Measurements from ENCODE around the gene MBTPS1.

GRCh38 chr16:84155771-84156170, 39.0 kb upstream of the MBTPS1 start:
- TF ChIP-seq ATF1 (CRISPR knock-in tag; IDR thresholded peaks at IDR 0.05) (no peak), CTCF (IDR thresholded peaks at IDR 0.05) (no peak), USF2 (CRISPR knock-in tag; IDR thresholded peaks at IDR 0.05) (no peak), ZNF396 (CRISPR knock-in tag; IDR thresholded peaks at IDR 0.05; ENCODE audit: borderline replicate concordance) (no peak), MAX (CRISPR knock-in tag; IDR thresholded peaks at IDR 0.05) (no peak)
